HG03575 (cell line): Measurements from ENCODE around the gene B3GNT2.
"Not testable (repeated sequence)": the region's sequence is repeated elsewhere in the genome, so short reads cannot be mapped to it uniquely, and the experiment has no call there.

Source experiments
- ATAC-seq: cut with Tn5 transposase; IDR thresholded peaks from one replicate; pipeline ENCODE4 v1.9.1; 2021; ENCODE audit not compliant: unreplicated experiment, insufficient number of reproducible peaks, low FRiP score; ENCODE audit errors: extremely low read depth

B3GNT2 gene

DNA sequence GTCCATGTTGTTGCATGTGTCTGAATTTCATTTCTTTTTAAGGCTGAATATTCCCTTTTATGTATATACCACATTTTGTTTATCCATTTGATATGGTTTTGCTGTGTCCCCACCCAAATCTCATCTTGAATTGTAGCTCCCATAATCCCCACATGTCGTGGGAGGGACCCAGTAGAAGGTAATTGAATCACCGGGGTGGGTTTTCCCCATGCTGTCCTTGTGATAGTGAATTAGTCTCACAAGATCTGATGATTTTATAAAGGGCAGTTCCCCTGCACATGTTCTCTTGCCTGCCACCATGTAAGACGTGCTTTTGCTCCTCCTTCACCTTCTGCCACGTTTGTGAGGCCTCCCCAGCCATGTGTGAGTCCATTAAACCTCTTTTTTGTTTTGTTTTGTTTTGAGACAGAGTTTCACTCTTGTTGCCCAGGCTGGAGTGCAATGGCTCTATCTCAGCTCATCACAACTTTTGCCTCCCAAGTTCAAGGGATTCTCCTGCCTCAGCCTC is 72.8 kb downstream of the B3GNT2 start:
- not testable (repeated sequence) for ATAC-seq

DNA sequence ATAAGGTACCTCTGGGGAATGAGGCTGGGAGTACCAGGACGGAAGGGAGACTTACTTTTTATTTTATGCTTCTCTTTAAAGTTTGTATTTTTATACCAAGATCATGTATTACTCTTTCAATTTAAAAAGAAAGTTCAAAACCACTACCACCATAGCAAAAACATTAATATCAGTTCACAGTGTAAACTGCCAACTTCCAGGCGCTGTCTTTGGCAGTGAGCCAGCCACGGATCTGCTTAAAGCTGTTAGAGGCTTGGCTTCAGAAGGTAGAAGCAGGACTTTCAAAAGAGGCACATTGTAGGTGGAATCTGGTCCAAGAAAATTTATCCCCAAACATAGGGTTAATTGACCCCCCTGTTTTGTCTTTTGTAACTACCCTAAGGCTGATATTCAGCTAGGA is 74.8 kb downstream of the B3GNT2 start:
- no peak for ATAC-seq
